Urothelium cell line (cell line): ENCODE data around the gene BRD3OS.

Experiments
- DNase-seq: peaks from one replicate; pipeline ENCODE4 v3.0.0; 2011; ENCODE audit warnings: low spot score, mixed read lengths
- FAIRE-seq: peaks from 2 replicates; lab custom pipeline; 2011; peaks lifted over from hg19 to GRCh38; lab: Jason Lieb, UNC

The BRD3OS gene, protein sequence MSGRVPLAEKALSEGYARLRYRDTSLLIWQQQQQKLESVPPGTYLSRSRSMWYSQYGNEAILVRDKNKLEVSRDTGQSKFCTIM

DNA sequence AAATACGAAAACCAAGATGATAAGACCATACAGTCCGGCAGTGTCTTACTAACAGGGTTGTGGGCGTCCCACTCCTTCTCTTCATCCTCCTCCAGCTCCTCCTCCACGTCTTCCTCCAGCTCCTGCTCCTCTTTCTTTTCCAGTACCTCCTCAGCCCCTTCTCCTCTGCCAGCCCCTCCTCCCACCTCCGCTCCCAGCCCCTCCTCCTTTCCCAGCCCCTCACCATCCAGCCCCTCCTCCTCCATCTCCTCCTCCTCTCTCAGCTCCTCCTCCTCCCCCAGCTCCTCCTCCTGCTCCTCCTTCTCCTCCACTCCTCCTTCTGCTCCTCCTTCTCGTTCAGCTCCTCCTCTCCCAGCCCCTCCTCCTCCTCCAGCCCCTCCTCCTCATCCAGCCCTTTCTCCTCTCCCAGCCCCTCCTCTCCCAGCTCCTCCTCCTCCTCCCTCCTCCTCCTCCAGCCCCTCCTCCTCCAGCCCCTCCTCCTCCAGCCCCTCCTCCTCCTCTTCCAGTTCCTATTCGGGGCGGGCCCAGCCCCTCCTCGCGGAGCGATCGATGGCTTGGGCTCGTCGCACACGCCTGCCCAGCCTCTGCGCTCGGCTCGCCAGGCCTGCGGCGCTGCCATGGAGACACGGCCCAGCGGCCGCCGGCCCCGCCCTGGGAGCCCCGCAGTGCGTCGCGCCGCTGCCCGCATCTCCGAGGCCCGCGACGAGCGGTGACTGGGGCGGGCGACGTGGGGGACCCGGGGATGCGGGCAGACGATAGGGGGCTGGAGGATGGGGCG lies at the start of gene BRD3OS:
BRD3OS (plus strand) TSS at position 654 of the 778 bp plus-strand sequence. CDS start 1,267 bp downstream, outside the sequence.
- DNase-seq (peak; percentile 94), FAIRE-seq (peak; percentile 97)

DNA sequence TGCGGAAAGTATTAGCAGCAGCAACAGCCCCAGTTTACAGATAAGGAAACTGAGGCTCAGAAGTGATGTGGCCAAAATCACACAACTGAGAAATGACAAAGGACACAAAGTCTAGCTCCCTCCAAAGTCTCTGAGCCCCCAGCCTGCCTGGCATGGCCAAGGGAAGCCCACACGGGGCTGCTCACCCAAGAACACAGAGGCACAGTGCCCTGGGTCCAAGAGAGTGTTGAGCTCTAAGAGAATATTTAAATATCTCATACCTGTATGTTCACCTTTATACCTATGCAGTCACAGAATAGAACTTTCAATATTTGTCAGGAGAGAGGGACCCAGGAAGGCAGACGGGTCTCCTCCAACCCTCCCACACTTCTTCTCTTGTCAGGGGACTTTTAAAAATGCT lies 49.8 kb upstream of the BRD3OS start:
- FAIRE-seq, result no peak
- no peak for DNase-seq

- no peak for DNase-seq
- FAIRE-seq, result no peak
Observed at GRCh38 chr9:133976191-133976861, 49.0 kb upstream of the BRD3OS start.

GRCh38 chr9:133976887-133977286 lies 48.4 kb upstream of the BRD3OS start:
- FAIRE-seq, result no peak

GRCh38 chr9:133977421-133978201 lies 47.7 kb upstream of the BRD3OS start:
- DNase-seq (no peak), FAIRE-seq (no peak)

More at GRCh38 chr9:133976887-133977286, 48.4 kb upstream of the BRD3OS start:
- no peak for DNase-seq

GRCh38 chr9:133978226-133978898 lies 46.9 kb upstream of the BRD3OS start:
- DNase-seq (no peak), FAIRE-seq (no peak)

GRCh38 chr9:133978899-133979272 lies 46.4 kb upstream of the BRD3OS start:
- FAIRE-seq (no peak), DNase-seq (no peak)

DNA sequence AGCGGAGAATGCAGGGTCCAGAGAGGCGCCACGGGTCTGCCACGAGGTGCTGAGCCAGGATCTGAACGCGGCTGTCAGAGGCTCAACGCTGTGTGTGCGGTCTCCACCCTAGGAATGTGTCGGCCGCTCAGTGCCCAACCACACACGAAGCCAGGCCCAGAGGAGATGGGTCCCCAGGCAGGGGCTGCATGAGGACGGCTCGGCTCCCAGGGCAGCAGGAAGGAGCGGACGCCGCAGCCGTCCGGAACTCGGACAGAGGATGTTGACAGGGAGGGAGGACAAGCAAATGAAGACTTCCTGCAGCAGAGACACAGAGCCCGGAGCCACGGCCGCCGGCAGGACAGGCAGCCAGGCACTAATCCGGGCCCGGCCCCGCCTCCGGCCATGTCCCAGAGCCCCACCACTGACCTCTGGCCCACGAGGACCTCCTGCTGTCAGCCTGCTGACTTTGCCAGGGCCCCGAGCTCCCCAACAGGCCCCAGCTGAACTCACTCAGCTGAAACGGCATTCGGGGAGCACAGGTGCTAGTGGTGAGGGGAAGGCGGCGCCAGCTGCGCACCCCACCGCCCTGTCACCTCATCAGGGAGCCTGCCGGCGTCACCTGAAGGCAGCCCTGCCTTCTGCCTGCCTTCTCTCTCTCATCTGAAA lies 45.9 kb upstream of the BRD3OS start:
- DNase-seq (no peak), FAIRE-seq (no peak)

GRCh38 chr9:133979921-133980863 lies 45.1 kb upstream of the BRD3OS start:
- FAIRE-seq, result no peak

DNA sequence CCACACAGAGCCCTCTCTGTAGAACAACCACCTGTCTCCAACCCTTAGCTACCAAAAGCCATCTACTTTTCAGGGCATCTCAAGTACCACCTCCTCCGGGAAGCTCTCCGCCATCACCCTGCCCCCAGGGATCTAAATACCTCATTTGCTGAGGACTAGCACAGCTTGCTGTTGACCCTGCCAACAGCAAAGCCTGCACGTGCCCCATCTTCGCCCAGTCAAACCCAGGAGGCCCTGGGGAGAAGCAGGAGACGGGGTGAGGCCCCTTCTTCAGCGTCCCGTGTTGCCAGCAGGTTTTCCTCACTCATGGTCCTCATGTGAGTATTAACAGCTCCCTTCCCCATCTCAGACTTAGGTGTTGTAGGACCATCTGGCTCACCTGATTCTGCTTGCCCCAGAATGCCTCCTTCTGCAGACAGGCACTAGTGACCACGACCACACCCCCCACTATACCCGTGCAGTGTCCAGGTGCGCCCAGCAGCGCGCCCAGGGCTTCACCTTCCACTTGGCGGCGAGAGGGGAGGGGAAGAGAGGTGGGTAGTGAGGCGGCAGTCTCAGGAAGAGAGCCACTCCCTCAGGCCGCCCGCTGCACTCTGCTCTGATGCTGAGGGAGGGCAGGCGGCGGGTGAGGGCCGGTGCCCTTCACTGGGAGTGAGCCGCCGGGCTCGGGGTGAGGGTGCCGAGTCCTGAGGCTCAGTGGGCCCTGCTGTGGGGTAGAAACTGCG lies 44.3 kb upstream of the BRD3OS start:
- DNase-seq (no peak), FAIRE-seq (no peak)

More at GRCh38 chr9:133979921-133980863, 45.1 kb upstream of the BRD3OS start:
- no peak for DNase-seq

DNA sequence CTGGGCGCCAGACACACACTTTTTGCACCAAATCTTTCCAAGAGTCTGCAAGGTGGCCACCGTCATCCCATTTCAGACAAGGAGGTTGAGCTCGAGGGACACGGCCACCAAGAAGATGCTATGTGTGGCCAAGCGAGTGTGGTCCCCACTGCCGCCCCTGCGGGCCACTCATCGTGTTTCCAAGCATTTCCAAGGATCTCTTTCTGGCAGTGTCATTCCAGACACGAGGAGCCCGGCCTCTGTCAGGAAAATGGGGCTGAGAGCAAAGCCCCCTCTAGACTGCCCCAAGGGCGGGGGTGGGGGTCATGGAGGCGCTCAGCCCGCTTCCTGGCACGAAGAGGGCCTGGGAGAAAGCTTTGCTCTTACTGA lies 43.7 kb upstream of the BRD3OS start:
- no peak for DNase-seq
- FAIRE-seq, result no peak

- FAIRE-seq (no peak), DNase-seq (no peak)
Observed at GRCh38 chr9:133981958-133982681, 43.2 kb upstream of the BRD3OS start.

- DNase-seq (no peak), FAIRE-seq (no peak)
Observed at GRCh38 chr9:133982971-133983720, 42.1 kb upstream of the BRD3OS start.

DNA sequence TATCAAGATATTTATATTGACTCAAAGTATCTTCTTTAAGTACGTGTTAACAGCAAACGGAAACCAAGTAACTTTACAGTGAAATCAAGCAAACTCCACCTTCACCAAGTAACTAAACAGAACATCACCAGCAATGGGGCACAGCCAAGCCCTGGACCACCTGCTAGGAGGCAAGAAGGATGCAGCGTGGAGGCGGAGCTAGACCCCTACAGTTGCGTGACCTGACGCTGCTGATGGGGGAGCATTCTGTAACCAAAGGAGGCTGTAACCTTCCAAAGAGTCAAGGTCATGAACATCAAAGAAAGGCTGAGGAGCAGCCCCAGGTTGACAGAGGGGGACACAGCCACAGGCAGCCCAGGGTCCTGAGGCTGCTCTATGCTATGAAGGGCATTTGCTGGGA lies 39.2 kb upstream of the BRD3OS start:
- DNase-seq, result no peak
- FAIRE-seq, result no peak

DNA sequence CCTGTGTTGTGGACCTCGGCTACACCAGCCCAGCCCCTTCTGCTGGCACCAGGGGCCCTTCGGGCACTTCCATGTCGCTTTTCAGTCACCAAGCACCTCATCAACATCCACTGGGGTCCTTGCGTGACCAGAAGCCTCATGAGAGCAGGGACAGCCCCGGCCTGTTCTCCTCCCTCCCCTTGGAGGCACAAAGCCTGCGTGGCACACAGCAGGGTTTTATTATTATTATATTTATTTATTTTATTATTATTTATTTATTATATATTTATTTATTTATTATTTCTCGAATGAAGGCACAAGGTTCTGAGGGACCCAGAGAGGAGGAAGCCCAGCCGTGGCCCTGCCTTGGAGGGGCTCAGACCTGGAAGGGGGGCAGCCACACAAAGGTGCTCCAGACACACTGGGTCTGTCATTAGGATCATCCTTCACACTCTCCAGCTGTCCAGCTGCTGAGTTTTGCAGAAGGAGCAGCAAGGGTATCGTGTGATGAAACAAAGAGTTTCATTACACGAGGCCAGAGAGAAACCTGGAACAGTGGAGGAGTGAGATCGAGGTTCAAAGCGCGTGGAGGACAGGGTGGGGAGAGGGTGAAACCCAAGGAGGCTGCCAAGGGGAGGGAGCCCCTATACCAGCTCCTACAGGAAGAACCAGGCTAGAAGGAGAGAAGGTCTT lies 38.4 kb upstream of the BRD3OS start:
- DNase-seq (no peak), FAIRE-seq (no peak)

GRCh38 chr9:133987446-133987788 lies 37.9 kb upstream of the BRD3OS start:
- FAIRE-seq (no peak), DNase-seq (no peak)
